UCSD-AML1 (cell line): ENCODE results near the gene GPR157.

ENCODE experiments used
- DNase-seq: peaks from one replicate; lab custom pipeline; 2025; ENCODE audit not compliant: unreplicated experiment; lab: John Stamatoyannopoulos, UW

GPR157 gene

DNA sequence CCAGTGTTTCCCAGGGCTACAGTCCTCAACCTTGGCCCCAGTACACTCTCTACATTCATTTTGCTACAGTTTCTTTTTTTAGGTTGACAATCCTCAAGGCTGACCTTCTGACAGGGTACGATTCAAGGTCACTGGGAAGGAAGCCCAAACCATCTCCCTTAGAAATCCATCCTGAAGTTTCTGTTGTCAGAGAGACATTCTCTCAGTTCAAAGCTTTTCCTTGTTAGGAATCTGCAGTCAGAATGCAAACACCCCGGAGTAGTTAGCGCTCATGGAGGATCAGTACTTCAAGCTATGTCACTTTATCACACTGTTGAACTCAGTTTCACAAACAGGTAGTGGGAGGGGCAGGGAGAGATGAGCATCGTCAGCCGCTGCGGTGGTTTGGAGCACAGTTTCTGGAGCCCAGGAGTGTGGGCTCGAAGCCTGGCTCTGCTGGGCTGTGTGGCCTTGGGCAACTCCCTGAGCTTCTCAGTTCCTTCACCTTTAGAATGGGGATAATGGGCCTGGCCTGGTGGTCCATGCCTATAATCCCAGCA is 63.6 kb downstream of the GPR157 start:
- no peak for DNase-seq

DNA sequence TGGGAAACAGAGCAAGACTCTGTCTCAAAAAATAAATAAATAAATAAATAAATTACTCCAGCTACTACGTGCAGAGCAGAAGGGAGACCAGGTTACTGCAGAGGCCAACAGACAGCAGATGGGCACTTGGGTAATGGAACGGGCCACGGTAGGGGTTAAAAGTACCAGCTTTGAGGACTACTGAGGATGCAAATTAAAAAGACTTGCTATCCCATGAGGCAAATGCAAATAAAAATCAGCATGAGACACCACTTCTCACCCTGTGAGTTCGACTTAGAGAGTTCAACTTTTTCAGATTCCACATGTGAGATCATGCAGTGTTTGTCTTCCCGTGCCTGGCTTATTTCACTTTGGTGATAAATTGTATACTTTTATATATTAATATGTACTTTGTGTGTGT is 66.1 kb downstream of the GPR157 start:
- no peak for DNase-seq

DNA sequence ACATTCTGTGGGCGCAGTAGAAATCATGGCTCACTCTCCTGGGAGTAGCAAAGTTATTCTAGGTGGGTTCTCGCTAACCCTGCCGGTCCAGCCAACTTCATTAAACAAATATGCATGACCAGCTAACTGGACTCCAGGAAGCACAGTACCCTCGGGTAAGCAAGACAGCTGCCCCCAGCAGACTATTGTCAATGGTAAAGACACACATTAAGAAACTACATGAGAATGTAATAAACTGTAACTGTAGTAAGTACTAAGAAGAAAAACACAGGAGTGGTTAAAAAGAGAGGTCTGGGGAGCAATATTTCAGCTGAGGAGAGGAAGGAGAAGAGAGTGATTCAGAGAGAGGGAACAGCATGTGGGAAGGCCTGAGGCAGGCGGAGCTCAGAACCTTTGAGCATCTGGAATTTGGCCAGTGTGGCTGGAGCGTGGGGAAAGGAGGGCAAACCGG is 66.9 kb downstream of the GPR157 start:
- DNase-seq: no peak

DNA sequence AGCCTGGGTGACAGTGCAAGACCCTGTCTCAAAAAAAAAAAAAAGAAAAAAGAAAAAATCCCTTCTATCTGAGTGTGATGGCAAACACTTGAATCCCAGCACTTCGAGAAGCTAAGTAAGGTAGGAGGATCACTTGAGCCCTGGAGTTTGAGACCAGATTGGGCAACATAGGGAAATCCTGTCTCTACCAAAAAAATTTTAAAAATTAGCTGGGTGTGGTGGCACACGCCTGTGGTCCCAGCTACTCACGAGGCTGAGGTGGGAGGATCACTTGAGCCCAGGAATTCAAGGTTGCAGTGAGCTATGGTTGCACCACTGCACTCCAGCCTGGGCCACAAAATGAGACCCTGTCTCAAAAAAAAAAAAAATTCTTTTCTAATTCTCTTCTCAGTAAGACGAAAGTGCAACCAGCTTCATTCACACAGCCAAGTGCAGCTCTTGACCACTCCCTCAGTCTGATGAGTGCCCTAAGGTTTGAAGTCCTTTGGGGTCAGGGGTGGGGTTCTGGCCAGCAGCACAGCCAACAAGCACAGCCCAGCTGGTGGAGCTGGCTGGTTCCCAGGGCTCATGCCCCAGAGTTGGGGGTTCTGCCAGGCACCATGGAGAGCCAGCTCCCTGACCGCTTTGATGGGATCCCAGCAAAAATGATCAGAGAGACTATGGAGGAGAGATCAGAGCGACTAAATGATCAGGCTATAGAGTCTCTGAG is 67.5 kb downstream of the GPR157 start:
- DNase-seq: no peak

DNA sequence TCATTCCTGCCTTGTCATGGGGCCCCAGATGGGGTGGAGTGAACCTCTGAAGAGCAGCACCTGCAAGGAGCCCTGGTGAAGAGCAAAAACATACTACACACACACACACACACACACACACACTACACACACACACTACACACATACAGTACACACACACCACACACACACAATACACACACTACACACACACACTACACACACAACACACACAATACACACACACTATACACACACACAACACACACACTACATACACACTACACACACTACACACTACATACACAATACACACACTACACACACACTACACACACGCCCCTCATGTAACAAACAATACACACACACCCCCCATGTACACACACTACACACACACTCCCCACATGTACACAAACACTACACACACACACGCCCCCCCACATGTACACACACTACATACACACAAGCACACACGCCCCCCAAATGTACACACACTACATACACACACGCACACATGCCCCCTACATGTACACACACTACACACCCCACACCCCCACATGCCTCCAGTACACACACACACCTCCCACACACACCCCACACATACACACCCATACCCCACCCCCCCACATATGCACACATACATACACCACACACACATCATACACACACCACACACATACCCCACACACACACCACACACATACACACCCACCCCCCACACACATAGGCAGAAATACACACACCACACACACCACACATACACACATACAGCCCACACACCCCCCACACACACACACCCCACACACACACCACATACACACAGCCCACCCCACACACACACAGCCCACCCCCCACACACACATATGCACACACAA is 68.8 kb downstream of the GPR157 start:
- no peak for DNase-seq

DNA sequence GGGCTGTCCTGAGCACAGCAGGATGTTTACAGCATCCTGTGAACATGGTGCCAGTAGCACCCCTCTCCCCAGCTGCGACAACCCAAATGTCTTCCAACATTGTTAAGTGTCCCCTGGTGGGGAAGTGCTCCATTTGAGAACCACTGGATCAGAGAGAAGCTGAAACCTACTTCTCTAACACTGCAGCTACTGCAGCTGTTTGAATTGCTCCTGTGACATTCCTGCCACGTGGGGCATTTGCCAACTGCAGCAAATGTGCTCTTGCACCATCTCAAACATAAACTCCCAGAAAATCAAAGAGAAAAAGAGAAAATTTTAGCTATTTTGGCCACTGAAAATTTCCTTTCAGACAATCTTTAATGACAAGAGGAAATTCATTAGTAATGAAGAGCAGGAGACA is 70.4 kb downstream of the GPR157 start:
- DNase-seq: no peak

DNA sequence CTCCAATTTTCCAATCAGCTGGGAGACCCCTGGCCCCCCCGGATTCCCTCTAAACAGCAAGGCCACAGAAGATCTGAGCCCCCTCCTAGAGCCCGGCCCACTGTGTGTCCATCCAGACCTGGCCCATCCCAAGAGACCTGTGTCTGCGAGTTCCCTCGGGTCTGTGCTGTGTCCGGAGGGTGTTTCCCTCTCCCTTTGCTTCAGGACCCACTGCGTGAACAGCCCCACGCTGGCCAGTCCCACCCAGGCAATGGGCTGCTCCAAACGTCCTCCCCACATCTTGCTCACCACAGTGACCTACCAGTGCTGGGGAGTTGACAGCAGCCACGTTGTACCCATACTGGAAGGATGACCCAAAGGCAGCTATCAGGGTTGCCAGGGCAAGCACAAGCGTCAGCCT is 71.1 kb downstream of the GPR157 start:
- DNase-seq: no peak

DNA sequence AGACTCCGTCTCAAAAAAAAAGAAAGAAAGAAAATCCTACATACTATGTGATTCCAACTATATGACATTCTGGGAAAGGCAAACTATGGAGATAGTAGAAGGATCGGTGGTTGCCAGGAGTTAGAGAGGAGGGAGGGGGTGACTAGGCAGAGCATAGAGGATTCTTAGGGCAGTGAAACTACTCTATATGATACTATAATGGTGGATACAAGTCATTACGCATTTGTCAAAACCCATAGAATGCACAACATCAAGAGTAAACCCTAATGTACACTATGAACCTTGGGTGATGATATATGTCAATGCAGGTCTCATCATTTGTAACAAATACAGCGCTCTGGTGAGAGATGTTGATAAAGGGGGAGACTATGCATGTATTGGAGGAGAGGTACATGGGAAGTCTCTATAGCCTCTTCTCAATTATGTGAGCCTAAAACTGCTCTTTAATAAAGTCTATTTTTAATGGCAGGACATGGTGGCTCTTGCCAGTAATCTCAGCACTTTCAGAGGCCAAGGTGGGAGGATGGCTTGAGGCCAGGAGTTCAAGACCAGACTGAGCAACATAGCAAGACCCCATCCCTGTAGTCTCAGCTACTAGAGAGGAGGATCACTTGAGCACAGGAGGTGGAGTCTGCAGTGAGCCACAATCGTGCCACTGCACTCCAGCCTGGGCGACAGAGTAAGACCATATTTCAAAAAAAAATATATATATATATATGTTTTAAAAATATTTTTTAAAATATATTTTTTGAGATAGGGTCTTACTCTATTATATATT is 76.4 kb downstream of the GPR157 start:
- DNase-seq: no peak

DNA sequence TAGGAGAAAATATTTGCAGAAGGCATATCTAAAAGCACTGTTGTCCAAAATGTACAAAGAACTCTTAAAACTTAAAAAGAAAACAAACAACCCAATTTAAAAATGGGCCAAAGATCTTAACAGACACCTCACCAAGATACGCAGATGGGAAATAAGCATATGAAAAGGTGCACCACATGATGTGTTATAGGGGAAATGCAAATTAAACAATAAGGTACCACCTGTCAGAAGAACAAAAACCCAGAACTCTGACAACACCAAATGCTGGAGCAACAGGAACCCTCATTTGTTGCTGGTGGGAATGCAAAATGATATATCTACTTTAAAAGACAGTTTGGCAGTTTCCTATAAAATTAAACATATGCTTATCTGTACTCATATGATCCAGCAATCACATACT is 77.5 kb downstream of the GPR157 start:
- no peak for DNase-seq

DNA sequence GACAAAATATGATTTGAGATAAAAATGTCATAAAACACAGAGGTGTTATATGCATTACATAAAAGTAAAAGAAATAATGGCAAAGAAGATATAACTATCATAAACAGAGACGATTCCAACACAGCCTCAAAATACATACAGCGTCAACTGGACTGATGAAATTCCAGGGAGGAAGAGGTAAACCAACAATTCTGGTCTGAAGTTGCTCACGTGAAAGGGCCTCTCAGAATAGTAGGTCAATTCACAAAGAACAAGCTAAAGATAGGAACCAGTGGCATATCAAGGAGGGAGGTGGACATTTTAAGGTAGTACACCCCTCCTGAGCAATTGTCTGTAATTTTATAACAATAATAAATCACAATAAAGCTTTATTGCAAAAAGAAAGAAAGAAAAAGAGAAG is 78.1 kb downstream of the GPR157 start:
- no peak for DNase-seq
